NCI-H1092 (cell line): ENCODE results near the gene PTOV1.
"Not testable (repeated sequence)": the region's sequence is repeated elsewhere in the genome, so short reads cannot be mapped to it uniquely, and the experiment has no call there.

ENCODE experiments used
- DNase-seq: peaks from one replicate; lab custom pipeline; 2025; lab: John Stamatoyannopoulos, UW

The PTOV1 gene

GRCh38 chr19:49817964-49818648 is 32.9 kb upstream of the PTOV1 start, which contains the start of gene MED25:
Gene MED25 (plus strand): TSS chr19:49818289. CDS start chr19:49818342, 53 bp downstream.
- DNase-seq: peak; percentile 68

GRCh38 chr19:49818649-49819370 is 32.1 kb upstream of the PTOV1 start:
- DNase-seq: no peak

GRCh38 chr19:49819452-49820115 is 31.4 kb upstream of the PTOV1 start:
- not testable (repeated sequence) for DNase-seq

- DNase-seq: peak; percentile 28
Observed at GRCh38 chr19:49820125-49820524, 30.8 kb upstream of the PTOV1 start.

GRCh38 chr19:49823472-49823871 is 27.5 kb upstream of the PTOV1 start:
- peak; percentile 61 for DNase-seq

- DNase-seq: no peak
Observed at GRCh38 chr19:49824662-49825061, 26.3 kb upstream of the PTOV1 start.

- DNase-seq: no peak
Observed at GRCh38 chr19:49827034-49827433, 23.9 kb upstream of the PTOV1 start.

- DNase-seq: no peak
Observed at GRCh38 chr19:49829200-49829599, 21.8 kb upstream of the PTOV1 start.

GRCh38 chr19:49829721-49830120 is 21.2 kb upstream of the PTOV1 start:
- no peak for DNase-seq

- no peak for DNase-seq
Observed at GRCh38 chr19:49830766-49831165, 20.2 kb upstream of the PTOV1 start.

GRCh38 chr19:49831592-49831991 is 19.4 kb upstream of the PTOV1 start:
- no peak for DNase-seq

GRCh38 chr19:49832556-49832955 is 18.4 kb upstream of the PTOV1 start:
- no peak for DNase-seq

GRCh38 chr19:49833599-49833998 is 17.4 kb upstream of the PTOV1 start:
- DNase-seq: no peak

GRCh38 chr19:49835562-49835961 is 15.4 kb upstream of the PTOV1 start:
- DNase-seq: no peak

GRCh38 chr19:49836176-49837008 is 14.6 kb upstream of the PTOV1 start:
- no peak for DNase-seq

GRCh38 chr19:49837009-49837310 is 14.0 kb upstream of the PTOV1 start:
- no peak for DNase-seq

- DNase-seq: no peak
Observed at GRCh38 chr19:49837425-49837824, 13.5 kb upstream of the PTOV1 start.

- DNase-seq: no peak
Observed at GRCh38 chr19:49838885-49839588, 11.9 kb upstream of the PTOV1 start.

- DNase-seq: no peak
Observed at GRCh38 chr19:49839713-49840112, 11.2 kb upstream of the PTOV1 start.

GRCh38 chr19:49840321-49840720 is 10.6 kb upstream of the PTOV1 start:
- DNase-seq: no peak

GRCh38 chr19:49840736-49841249 is 10.2 kb upstream of the PTOV1 start:
- DNase-seq: no peak
